ENCODE measurements around the gene ACKR2.

DNA sequence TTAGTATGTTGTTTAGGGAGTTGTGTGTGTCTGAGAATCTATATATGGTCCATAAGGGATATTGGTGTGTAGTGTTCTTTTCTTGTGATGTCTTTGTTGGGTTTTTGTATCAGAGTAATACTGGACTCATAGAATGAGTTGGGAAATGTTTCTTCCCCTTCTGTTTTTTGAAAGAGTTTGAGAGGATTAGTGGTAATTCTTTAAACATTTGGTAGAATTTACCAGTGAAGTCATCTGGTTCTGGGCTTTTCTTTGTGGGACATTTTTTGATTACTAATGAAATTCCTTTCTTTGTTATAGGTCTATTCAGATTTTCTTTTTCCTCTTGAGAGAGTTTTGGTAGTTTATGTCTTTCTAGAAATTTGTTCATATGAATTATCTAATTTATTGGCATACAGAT lies 16.9 kb downstream of the ACKR2 start:
- TF ChIP-seq, protein P1, sequence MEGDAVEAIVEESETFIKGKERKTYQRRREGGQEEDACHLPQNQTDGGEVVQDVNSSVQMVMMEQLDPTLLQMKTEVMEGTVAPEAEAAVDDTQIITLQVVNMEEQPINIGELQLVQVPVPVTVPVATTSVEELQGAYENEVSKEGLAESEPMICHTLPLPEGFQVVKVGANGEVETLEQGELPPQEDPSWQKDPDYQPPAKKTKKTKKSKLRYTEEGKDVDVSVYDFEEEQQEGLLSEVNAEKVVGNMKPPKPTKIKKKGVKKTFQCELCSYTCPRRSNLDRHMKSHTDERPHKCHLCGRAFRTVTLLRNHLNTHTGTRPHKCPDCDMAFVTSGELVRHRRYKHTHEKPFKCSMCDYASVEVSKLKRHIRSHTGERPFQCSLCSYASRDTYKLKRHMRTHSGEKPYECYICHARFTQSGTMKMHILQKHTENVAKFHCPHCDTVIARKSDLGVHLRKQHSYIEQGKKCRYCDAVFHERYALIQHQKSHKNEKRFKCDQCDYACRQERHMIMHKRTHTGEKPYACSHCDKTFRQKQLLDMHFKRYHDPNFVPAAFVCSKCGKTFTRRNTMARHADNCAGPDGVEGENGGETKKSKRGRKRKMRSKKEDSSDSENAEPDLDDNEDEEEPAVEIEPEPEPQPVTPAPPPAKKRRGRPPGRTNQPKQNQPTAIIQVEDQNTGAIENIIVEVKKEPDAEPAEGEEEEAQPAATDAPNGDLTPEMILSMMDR (IDR thresholded peaks at IDR 0.05; ENCODE audit: borderline replicate concordance, extremely low read depth, low read length, poor library complexity, severe bottlenecking), result no peak
- no peak for TF ChIP-seq EZH2 (IDR thresholded peaks at IDR 0.05; ENCODE audit: borderline replicate concordance, low read depth, low read length, severe bottlenecking)

Data from DND-41 (cell line).